OCI-LY1 (cell line): Measurements from ENCODE around the gene TMEM156.

Source experiments
- H2AFZ ChIP-seq: fragments of 200-600 bp; sonication (generic), shearing (Covaris generic); 2 replicates; pipeline ENCODE4 v1.6.0; 2014; ENCODE audit warnings: antibody characterized with exemption, mild to moderate bottlenecking, low read length
- H3F3A ChIP-seq: fragments of 200-600 bp; sonication (generic), shearing (Covaris generic); 2 replicates; pipeline ENCODE4 v1.6.0; 2014; ENCODE audit warnings: mild to moderate bottlenecking, antibody characterized with exemption, low read length, moderate library complexity; ENCODE audit not compliant: insufficient read depth
- H3K27ac ChIP-seq: fragments of 200-600 bp; sonication (generic); 2 replicates; pipeline ENCODE4 v1.5.1; 2014; ENCODE audit warnings: low read length, mixed run types, mild to moderate bottlenecking, low read depth; ENCODE audit not compliant: poor library complexity, severe bottlenecking
- H3K27me3 ChIP-seq: fragments of 200-600 bp; sonication (generic); 2 replicates; pipeline ENCODE4 v1.6.0; 2014; ENCODE audit warnings: antibody characterized with exemption, mild to moderate bottlenecking, low read length, moderate library complexity; ENCODE audit not compliant: insufficient read depth
- H3K36me3 ChIP-seq: fragments of 200-600 bp; sonication (generic); 2 replicates; pipeline ENCODE4 v1.6.1; 2014; ENCODE audit warnings: mild to moderate bottlenecking, antibody characterized with exemption, low read length, moderate library complexity, mixed read lengths; ENCODE audit not compliant: insufficient read depth
- H3K4me1 ChIP-seq: fragments of 200-600 bp; sonication (generic); 2 replicates; pipeline ENCODE4 v1.5.1; 2014; ENCODE audit warnings: mild to moderate bottlenecking, low read length, moderate library complexity; ENCODE audit not compliant: insufficient read depth, severe bottlenecking
- H3K4me2 ChIP-seq: fragments of 200-600 bp; sonication (generic), shearing (Covaris generic); 2 replicates; pipeline ENCODE4 v1.6.1; 2014; ENCODE audit warnings: low read length
- H3K4me3 ChIP-seq: fragments of 200-600 bp; sonication (generic); 2 replicates; pipeline ENCODE4 v1.5.1; 2014; ENCODE audit warnings: low read length, low read depth, mild to moderate bottlenecking, mixed read lengths; ENCODE audit not compliant: poor library complexity, severe bottlenecking
- H3K79me2 ChIP-seq: fragments of 200-600 bp; shearing (Covaris generic); 2 replicates; pipeline ENCODE4 v1.6.1; 2016; ENCODE audit warnings: mixed run types, low read length, mixed read lengths; ENCODE audit not compliant: insufficient read depth
- H3K9ac ChIP-seq: fragments of 200-600 bp; sonication (generic), shearing (Covaris generic); 2 replicates; pipeline ENCODE4 v1.6.1; 2014; ENCODE audit warnings: mild to moderate bottlenecking, low read length, mixed read lengths
- H3K9me2 ChIP-seq: fragments of 200-600 bp; sonication (generic), shearing (Covaris generic); 2 replicates; pipeline ENCODE4 v1.6.1; 2014; ENCODE audit warnings: low read depth, mild to moderate bottlenecking, low read length, mixed read lengths
- H3K9me3 ChIP-seq: fragments of 200-600 bp; shearing (Covaris generic); 2 replicates; pipeline ENCODE4 v1.6.1; 2014; ENCODE audit warnings: low read length, mixed read lengths
- H4K20me1 ChIP-seq: fragments of 200-600 bp; sonication (generic), shearing (Covaris generic); 2 replicates; pipeline ENCODE4 v1.6.0; 2016; ENCODE audit warnings: mild to moderate bottlenecking, low read length; ENCODE audit not compliant: insufficient read depth
- EZH2 ChIP-seq: fragments of 200-600 bp; sonication (generic), shearing (Covaris generic); IDR thresholded peaks from 2 replicates; pipeline ENCODE4 v1.8.0; 2017; ENCODE audit warnings: borderline replicate concordance, mixed run types, mild to moderate bottlenecking, antibody characterized with exemption, low read length, moderate library complexity, mixed read lengths
- TF ChIP-seq, protein P1 (sequence below): fragments of 200-600 bp; sonication (generic), shearing (Covaris generic); IDR thresholded peaks from 2 replicates; pipeline ENCODE4 v1.5.1; 2017; ENCODE audit warnings: mild to moderate bottlenecking, antibody characterized with exemption, low read length, moderate library complexity, mixed read lengths

TMEM156 gene

GRCh38 chr4:38917481-38918025 is 114.7 kb downstream of the TMEM156 start:
- Histone ChIP-seq H4K20me1 (no peaks in the 10 kb centered on the region), H3K9ac (no peak overlapping the region), H3K4me3 (no peak overlapping the region), H3F3A (no peaks in the 10 kb centered on the region), H2AFZ (no peak overlapping the region), H3K27ac (no peak overlapping the region), H3K36me3 (no peaks in the 10 kb centered on the region; the same call in 1 of the 2 replicates), H3K27me3 (no peaks in the 10 kb centered on the region), H3K4me2 (no peak overlapping the region), H3K9me2 (no peaks in the 10 kb centered on the region), H3K9me3 (no peaks in the 10 kb centered on the region), H3K4me1 (peaks cover 21% of the 10 kb centered on the region), H3K79me2 (no peaks in the 10 kb centered on the region)
- TF ChIP-seq, protein P1, sequence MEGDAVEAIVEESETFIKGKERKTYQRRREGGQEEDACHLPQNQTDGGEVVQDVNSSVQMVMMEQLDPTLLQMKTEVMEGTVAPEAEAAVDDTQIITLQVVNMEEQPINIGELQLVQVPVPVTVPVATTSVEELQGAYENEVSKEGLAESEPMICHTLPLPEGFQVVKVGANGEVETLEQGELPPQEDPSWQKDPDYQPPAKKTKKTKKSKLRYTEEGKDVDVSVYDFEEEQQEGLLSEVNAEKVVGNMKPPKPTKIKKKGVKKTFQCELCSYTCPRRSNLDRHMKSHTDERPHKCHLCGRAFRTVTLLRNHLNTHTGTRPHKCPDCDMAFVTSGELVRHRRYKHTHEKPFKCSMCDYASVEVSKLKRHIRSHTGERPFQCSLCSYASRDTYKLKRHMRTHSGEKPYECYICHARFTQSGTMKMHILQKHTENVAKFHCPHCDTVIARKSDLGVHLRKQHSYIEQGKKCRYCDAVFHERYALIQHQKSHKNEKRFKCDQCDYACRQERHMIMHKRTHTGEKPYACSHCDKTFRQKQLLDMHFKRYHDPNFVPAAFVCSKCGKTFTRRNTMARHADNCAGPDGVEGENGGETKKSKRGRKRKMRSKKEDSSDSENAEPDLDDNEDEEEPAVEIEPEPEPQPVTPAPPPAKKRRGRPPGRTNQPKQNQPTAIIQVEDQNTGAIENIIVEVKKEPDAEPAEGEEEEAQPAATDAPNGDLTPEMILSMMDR, result no peak
- no peak for TF ChIP-seq EZH2
